Subcutaneous abdominal adipose tissue (tissue), 5 donors: ENCODE results near the gene ACKR2.

Experiments used
- H3K27ac ChIP-seq: one replicate; pipeline ENCODE4 v1.7.0; 2013; ENCODE audit warnings: low read depth, mild to moderate bottlenecking, inconsistent platforms, low read length, moderate library complexity
- H3K27me3 ChIP-seq, 5 donors: one replicate each; pipeline ENCODE4 v1.7.0; 2013; ENCODE audit warnings: low read length in 5 of 5, inconsistent platforms in 1 of 5; ENCODE audit not compliant: control insufficient read depth in 5 of 5, insufficient read depth in 4 of 5
- H3K36me3 ChIP-seq, 5 donors: one replicate each; pipeline ENCODE4 v1.7.0; 2013; ENCODE audit warnings: low read length in 5 of 5; ENCODE audit not compliant: control insufficient read depth in 5 of 5, insufficient read depth in 5 of 5
- H3K4me1 ChIP-seq, 5 donors: one replicate each; pipeline ENCODE4 v1.7.0; 2013; ENCODE audit warnings: low read length in 5 of 5, mild to moderate bottlenecking in 3 of 5, moderate library complexity in 1 of 5; ENCODE audit not compliant: control insufficient read depth in 5 of 5, insufficient read depth in 5 of 5
- H3K4me3 ChIP-seq, 5 donors: one replicate each; pipeline ENCODE4 v1.7.0; 2013; ENCODE audit warnings: low read length in 5 of 5, low read depth in 1 of 5
- H3K9ac ChIP-seq, 5 donors: one replicate each; pipeline ENCODE4 v1.7.0; 2013; ENCODE audit warnings: low read length in 5 of 5, mild to moderate bottlenecking in 4 of 5, moderate library complexity in 3 of 5
- H3K9me3 ChIP-seq, 5 donors: one replicate each; pipeline ENCODE4 v1.7.0; 2013; ENCODE audit warnings: low read length in 5 of 5; ENCODE audit not compliant: control insufficient read depth in 5 of 5
- donor health status: healthy.
- donor health status: healthy.
- donor health status: healthy.
- donor health status: healthy.
- donor health status: healthy.

Gene ACKR2

DNA sequence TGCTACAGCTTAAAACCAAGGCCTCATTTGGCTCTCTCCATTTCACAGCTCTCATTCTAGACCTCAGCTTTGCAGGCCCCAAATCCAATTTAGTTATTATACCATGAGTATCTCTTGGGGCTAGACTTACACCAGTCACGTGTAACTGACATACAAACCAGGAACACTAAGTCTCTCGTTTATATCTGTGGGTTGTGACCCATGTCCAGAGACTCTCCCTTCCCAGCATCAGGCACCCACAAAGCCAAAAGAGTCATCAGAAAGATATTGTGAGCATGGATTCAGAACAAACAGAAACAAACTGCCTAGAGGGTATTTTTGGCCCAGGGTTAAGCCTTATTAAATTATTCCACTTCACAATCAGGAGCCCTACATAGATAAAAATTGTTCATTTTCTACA, 30.6 kb upstream of the ACKR2 start:
- no peak overlapping the region for H3K4me3 ChIP-seq
- no peaks in the 10 kb centered on the region for H3K27me3 ChIP-seq
- no peaks in the 10 kb centered on the region for H3K9me3 ChIP-seq
- peaks cover 2 to 6% (median 4%) of the 10 kb centered on the region in 5 donors for H3K36me3 ChIP-seq
- no peak overlapping the region for H3K9ac ChIP-seq
- peak overlapping the region; percentile 19 for H3K27ac ChIP-seq
- peaks cover 0 to 16% (median 9%) of the 10 kb centered on the region in 5 donors for H3K4me1 ChIP-seq

DNA sequence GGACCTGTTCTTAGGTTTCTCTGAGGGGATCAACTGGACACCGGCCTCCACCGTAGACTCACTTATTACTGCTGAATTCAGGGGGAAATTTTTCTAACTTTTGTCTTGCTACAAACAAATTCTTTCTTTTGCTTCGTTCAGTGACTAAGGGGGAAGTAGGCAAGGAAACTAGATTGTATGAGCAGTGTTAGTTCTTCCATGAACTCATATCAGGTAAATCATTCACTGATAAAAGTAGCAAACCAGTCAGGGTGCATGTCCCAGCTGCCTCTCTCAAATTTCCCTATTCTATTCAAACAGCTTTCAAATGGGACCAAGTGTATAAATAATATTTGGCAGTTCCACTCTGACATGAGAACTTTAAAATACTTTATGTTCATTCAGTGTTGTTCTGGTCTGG, 28.8 kb upstream of the ACKR2 start:
- no peaks in the 10 kb centered on the region for H3K9me3 ChIP-seq
- no peak overlapping the region for H3K4me3 ChIP-seq
- H3K4me1 ChIP-seq = peaks cover 0 to 16% (median 15%) of the 10 kb centered on the region in 5 donors
- peaks cover 3 to 8% (median 4%) of the 10 kb centered on the region in 5 donors for H3K36me3 ChIP-seq
- no peak overlapping the region for H3K9ac ChIP-seq
- H3K27me3 ChIP-seq = no peaks in the 10 kb centered on the region
- peak overlapping the region; percentile 63 for H3K27ac ChIP-seq

DNA sequence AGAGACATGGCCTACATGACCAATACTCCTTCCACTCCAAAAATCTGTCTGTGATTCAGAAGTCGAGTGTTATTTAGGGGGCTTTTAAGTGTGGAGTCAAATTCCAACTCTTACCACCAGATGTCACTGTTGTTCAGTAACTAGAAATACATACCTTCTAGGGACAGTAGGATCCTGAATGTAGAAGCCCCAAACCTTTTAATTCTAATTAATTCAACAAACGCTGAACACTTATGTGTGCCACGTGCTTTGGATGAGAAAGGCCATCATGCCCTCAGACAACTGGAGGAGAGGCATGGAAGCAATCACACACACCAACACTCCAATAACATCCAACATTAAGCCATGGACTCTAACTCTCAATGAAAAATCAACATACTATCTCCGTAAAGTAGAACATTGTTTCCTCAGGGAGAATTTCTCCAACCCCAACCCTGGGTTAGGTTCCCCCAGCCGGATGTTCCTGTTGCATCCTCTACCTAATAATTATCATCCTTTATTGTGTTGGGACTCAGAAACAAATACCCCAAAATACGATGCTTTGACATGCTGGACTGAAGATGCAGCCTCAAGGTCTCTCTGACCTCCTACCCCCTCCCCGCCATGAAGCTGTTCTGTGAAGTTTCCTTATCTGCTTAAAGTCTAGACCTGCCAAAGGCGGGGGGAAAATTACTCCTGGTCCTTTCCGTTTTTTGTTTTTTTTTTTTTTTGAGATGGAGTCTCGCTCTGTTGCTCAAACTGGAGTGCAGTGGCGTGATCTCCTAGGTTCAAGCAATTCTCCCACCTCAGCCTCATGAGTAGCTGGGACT, 28.1 kb upstream of the ACKR2 start:
- peak overlapping the region; percentile 63 for H3K27ac ChIP-seq
- H3K9ac ChIP-seq = no peak overlapping the region

DNA sequence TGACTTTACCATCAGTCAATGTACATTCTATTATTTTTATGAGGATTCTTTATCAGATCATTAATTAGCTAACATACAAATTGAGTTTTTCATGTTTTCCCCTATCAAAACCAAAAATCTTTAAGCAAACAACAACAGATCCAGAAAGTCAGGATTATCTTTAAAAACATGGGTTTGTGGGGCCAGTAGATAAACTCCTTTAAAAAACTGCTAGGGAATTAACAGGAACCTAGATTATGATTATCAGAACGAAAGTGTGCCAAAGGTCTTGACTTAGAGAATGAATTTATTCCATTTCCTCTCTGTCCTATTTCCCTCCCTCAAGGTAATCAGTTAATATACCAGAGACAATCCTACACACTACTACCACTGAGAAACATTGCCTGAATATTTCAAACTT, 23.0 kb upstream of the ACKR2 start:
- Histone ChIP-seq H3K27ac (no peak overlapping the region), H3K4me1 (peaks cover 0 to 17% (median 8%) of the 10 kb centered on the region in 5 donors), H3K9ac (no peak overlapping the region), H3K9me3 (no peaks in the 10 kb centered on the region), H3K27me3 (no peaks in the 10 kb centered on the region), H3K4me3 (no peak overlapping the region), H3K36me3 (peaks cover 4 to 9% (median 6%) of the 10 kb centered on the region in 5 donors)

More for the DNA sequence above, 28.1 kb upstream of the ACKR2 start:
- H3K4me3 ChIP-seq = no peak overlapping the region
- no peaks in the 10 kb centered on the region for H3K9me3 ChIP-seq
- H3K4me1 ChIP-seq = peaks cover 0 to 19% (median 19%) of the 10 kb centered on the region in 5 donors
- H3K36me3 ChIP-seq = peaks cover 3 to 8% (median 4%) of the 10 kb centered on the region in 5 donors
- no peaks in the 10 kb centered on the region for H3K27me3 ChIP-seq

DNA sequence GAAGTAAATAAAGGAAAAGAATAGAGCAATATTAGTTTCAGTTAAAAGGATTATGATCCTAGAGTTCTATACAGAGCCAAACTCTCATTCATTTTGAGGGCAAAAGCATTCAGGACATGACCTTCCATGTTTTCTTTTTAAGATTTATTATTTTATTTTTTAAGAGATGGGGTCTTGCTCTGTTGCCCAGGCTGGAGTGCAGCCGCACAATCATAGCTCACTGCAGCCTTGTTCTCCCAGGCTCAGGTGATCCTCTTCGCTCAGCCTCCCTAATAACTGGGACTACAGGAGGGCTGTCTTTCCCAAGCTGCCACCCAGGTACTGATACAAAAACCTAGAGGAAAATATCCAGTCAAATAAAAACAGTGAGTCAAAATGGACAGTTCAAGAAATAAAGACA, 22.6 kb upstream of the ACKR2 start:
- no peak overlapping the region for H3K27ac ChIP-seq
- H3K9ac ChIP-seq = no peak overlapping the region
- H3K36me3 ChIP-seq = peaks cover 4 to 9% (median 6%) of the 10 kb centered on the region in 5 donors
- H3K4me1 ChIP-seq = peaks cover 0 to 17% (median 8%) of the 10 kb centered on the region in 5 donors
- H3K9me3 ChIP-seq = no peaks in the 10 kb centered on the region
- no peak overlapping the region for H3K4me3 ChIP-seq
- no peaks in the 10 kb centered on the region for H3K27me3 ChIP-seq

DNA sequence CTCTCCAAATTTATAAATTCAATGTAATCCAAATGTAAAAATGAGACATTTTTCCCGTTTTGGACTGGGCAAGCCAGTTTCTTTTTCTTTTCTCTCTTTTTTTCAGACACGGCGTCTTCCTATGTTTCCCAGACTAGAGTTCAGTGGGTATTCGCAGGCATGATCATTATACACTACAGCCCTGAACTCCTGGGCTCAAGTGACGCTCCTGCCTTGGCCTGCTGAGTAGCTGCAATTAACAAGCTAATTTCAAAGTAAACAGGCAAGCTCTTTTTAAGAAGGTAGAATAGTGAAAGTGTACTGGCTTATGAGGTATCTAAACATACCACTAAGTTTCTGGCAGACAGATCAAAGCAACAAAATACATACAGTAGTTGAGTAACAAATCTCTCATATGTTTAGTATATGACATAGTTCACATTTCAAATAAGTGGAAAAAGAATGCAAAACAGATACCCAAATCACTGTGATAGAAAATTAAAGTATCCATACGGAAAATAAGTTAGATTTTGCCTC, 18.5 kb upstream of the ACKR2 start:
- H3K27ac ChIP-seq = no peak overlapping the region

DNA sequence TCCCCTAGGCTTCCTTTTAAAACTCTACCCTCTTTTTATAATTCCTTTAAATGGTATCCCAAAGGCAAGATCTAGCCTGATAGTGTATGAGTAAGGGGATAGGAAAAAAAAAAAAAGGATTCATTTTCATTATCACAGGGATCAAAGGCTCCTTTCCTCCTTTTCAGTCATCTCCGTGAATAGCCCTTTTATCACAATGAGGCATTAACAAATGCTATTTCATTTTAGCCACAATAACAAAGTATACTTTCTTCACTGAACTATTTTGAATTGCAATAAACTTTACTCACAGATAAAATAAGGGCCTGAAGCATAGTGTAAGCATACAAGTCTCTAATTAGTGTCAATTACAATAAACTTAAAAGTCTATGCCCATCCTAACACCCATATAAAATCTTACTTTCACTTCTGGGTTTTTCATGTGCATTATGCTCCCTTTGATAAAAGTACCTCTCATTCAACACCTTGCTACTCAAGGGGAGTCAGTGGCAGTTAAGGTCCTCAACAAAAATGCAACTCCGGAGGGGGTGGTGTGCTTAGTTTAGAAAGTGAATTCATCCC, 13.5 kb upstream of the ACKR2 start:
- Histone ChIP-seq H3K9me3 (no peaks in the 10 kb centered on the region), H3K27ac (no peak overlapping the region), H3K27me3 (no peaks in the 10 kb centered on the region), H3K9ac (no peak overlapping the region), H3K36me3 (peaks cover 0 to 8% (median 8%) of the 10 kb centered on the region in 5 donors), H3K4me1 (peaks cover 0 to 7% (median 1%) of the 10 kb centered on the region in 5 donors), H3K4me3 (no peak overlapping the region)

More for the DNA sequence above, 18.5 kb upstream of the ACKR2 start:
- no peaks in the 10 kb centered on the region for H3K9me3 ChIP-seq
- H3K36me3 ChIP-seq = peaks cover 0 to 13% (median 8%) of the 10 kb centered on the region in 5 donors
- H3K27me3 ChIP-seq = no peaks in the 10 kb centered on the region
- no peak overlapping the region for H3K9ac ChIP-seq
- peaks cover 0 to 7% (median 6%) of the 10 kb centered on the region in 5 donors for H3K4me1 ChIP-seq
- H3K4me3 ChIP-seq = no peak overlapping the region

DNA sequence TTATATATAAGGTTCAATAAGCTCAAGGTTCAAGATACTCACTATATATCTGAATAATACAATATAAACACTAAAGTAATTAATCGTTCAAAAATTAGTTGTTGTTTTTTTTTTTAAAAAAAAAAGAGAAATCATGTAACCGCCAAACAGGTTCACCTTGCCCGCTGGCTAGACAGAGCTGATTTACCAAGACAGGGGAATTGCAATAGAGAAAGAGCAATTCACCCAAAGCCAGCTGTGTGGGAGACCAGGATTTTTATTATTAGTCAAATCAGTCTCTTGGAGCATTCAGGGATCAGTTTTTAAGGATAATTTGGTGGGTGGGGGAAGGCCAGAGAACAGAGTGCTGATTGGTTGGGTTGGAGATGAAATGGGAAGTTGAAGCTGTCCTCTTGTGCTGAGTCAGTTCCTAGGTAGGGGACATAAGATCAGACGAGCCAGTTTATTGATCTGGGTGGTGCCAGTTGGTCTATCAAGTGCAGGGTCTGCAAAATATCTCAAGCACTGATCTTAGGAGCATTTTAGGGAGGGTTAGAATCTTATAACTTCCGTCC, 12.8 kb upstream of the ACKR2 start:
- Histone ChIP-seq H3K27ac (no peak overlapping the region), H3K36me3 (peaks cover 0 to 8% (median 7%) of the 10 kb centered on the region in 5 donors), H3K9ac (no peak overlapping the region), H3K27me3 (no peaks in the 10 kb centered on the region), H3K9me3 (no peaks in the 10 kb centered on the region), H3K4me3 (no peak overlapping the region), H3K4me1 (peaks cover 0 to 13% (median 8%) of the 10 kb centered on the region in 5 donors)

DNA sequence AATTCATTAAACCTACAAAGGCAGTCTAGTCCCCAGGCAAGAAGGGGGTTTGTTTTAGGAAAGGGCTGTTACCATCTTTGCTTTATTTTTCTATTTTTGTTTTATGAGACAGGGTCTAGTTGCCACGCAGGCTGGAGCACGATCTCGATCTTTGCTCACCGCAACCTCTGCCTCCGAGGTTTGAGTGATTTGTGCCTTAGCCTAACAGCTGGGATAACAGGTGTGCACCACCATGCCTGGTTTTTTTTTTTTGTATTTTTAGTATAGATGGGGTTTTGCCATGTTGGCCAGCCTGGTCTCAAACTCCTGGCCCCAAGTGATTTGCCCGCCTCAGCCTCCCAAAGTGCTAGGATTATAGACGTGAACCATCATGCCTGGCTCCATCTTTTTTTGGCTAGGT, 9.9 kb upstream of the ACKR2 start:
- Histone ChIP-seq H3K27ac (no peak overlapping the region), H3K27me3 (no peaks in the 10 kb centered on the region), H3K4me1 (peaks cover 5 to 34% (median 21%) of the 10 kb centered on the region in 5 donors), H3K36me3 (no peaks in the 10 kb centered on the region), H3K9me3 (no peaks in the 10 kb centered on the region), H3K9ac (no peak overlapping the region), H3K4me3 (no peak overlapping the region)

DNA sequence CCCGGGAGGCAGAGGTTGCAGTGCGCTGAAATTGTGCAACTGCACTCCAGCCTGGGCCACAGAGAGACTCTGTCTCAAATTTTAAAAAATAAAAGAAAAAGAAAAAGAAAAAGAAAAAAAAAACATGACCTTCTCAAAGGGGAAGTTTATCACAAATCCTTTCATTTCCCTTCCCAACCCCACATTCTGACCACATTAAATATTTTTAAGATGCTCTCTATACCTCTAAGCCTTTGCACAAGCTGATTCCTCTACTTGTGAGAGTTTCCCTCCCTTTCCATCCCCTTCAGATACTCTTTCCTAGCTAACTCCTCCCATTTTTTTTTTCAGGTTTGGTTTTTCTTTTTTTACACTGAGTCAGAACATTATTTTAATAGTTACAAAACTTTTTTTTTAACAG, 9.0 kb upstream of the ACKR2 start:
- peaks cover 8 to 41% (median 27%) of the 10 kb centered on the region in 5 donors for H3K4me1 ChIP-seq
- H3K27ac ChIP-seq = no peak overlapping the region
- H3K4me3 ChIP-seq = no peak overlapping the region
- no peak overlapping the region for H3K9ac ChIP-seq
- H3K27me3 ChIP-seq = no peaks in the 10 kb centered on the region
- H3K36me3 ChIP-seq = no peaks in the 10 kb centered on the region
- H3K9me3 ChIP-seq = no peaks in the 10 kb centered on the region
